Endothelial cell of umbilical vein (primary cell): ENCODE data around the gene SPP2. TPM values are rescaled to one million over a fixed set of nuclear protein-coding genes. Genes with fewer than 3 reads are reported as not detected.

ENCODE experiments used
- BruUV-seq: library from RNA; stranded (reverse); fragments of 400-500 nt; replicated peaks from 2 replicates; lab custom pipeline; 2021; lab: Mats Ljungman, UMichigan
- CTCF ChIA-PET: fragments of 300-600, 350-600 bp; sonication (Branson Sonifier 250); formaldehyde crosslinking; loops from one replicate; lab custom pipeline; 2021; ENCODE audit warnings: antibody characterized with exemption, inconsistent platforms; lab: Charles Lee
- POLR2A ChIA-PET: fragments of 300-600, 350-600 bp; sonication (Branson Sonifier 250); formaldehyde crosslinking; loops from one replicate; lab custom pipeline; 2021; ENCODE audit warnings: antibody characterized with exemption, inconsistent platforms; lab: Charles Lee
- DNase-seq: peaks from one replicate; pipeline ENCODE4 v3.0.0-alpha.2; 2011; ENCODE audit warnings: low read depth, low spot score
- FAIRE-seq: peaks from 2 replicates; lab custom pipeline; 2011; peaks lifted over from hg19 to GRCh38; lab: Jason Lieb, UNC
- H2AFZ ChIP-seq: 2 replicates; pipeline ENCODE4 v1.6.0; 2012; ENCODE audit warnings: low read depth, low read length, control low read depth, inconsistent platforms
- H3K27ac ChIP-seq: 2 replicates; pipeline ENCODE4 v1.5.1; 2011; ENCODE audit warnings: low read depth, mild to moderate bottlenecking, control low read depth, low read length, moderate library complexity; ENCODE audit not compliant: insufficient read depth
- H3K27me3 ChIP-seq, 2 experiments: 2 replicates each; pipeline versions ENCODE4 v1.6.0 to v1.6.1; 2011; ENCODE audit warnings: low read length in 2 of 2, mixed read lengths in 1 of 2; ENCODE audit not compliant: control insufficient read depth in 2 of 2, insufficient read depth in 2 of 2
- H3K36me3 ChIP-seq, 2 experiments: 2 replicates in 1 of 2; 3 replicates in 1 of 2; pipeline ENCODE4 v1.5.1; 2011; ENCODE audit warnings: low read length in 2 of 2, mild to moderate bottlenecking in 1 of 2, moderate library complexity in 1 of 2; ENCODE audit not compliant: control insufficient read depth in 2 of 2, insufficient read depth in 2 of 2; ENCODE audit errors: extremely low read depth in 1 of 2
- H3K4me1 ChIP-seq: 3 replicates; pipeline ENCODE4 v1.5.1; 2011; ENCODE audit warnings: mild to moderate bottlenecking, low read length; ENCODE audit not compliant: control insufficient read depth, insufficient read depth; ENCODE audit errors: extremely low read depth
- H3K4me2 ChIP-seq: 2 replicates; pipeline ENCODE4 v1.6.1; 2011; ENCODE audit warnings: low read length, control low read depth, mixed read lengths; ENCODE audit not compliant: insufficient read depth
- H3K4me3 ChIP-seq, 3 experiments: fragments of 200-600 bp in 1 of 3; sonication (generic), shearing (Covaris generic) in 1 of 3; replicated peaks in 1 of 3; 2 replicates each; pipeline ENCODE4 v1.5.1; 2011 to 2016; ENCODE audit warnings: control low read depth in 3 of 3, low read length in 3 of 3, mild to moderate bottlenecking in 2 of 3, inconsistent platforms in 1 of 3, low read depth in 1 of 3, moderate library complexity in 1 of 3; ENCODE audit not compliant: insufficient read depth in 1 of 3
- H3K79me2 ChIP-seq: 2 replicates; pipeline ENCODE4 v1.6.0; 2012; ENCODE audit warnings: low read length, inconsistent platforms; ENCODE audit not compliant: control insufficient read depth, insufficient read depth
- H3K9ac ChIP-seq: replicated peaks from 2 replicates; pipeline ENCODE3; 2011; ENCODE audit warnings: low read length, control low read depth; ENCODE audit not compliant: insufficient read depth; ENCODE audit errors: extremely low read depth
- H3K9me1 ChIP-seq: replicated peaks from 3 replicates; pipeline ENCODE4 v1.6.0; 2011; ENCODE audit warnings: mild to moderate bottlenecking, low read length; ENCODE audit not compliant: control insufficient read depth, insufficient read depth; ENCODE audit errors: extremely low read depth
- H3K9me3 ChIP-seq: replicated peaks from 2 replicates; pipeline ENCODE4 v1.5.1; 2012; ENCODE audit warnings: low read length, inconsistent platforms; ENCODE audit not compliant: control insufficient read depth, insufficient read depth
- H4K20me1 ChIP-seq: replicated peaks from 2 replicates; pipeline ENCODE3; 2011; ENCODE audit warnings: mild to moderate bottlenecking, low read length; ENCODE audit not compliant: control insufficient read depth, insufficient read depth; ENCODE audit errors: extremely low read depth
- CTCF ChIP-seq, 2 donors: IDR thresholded peaks; 1 replicate in 1 of 2; 2 replicates in 1 of 2; pipeline ENCODE4 v1.5.1; 2011; ENCODE audit warnings: low read length in 2 of 2, mild to moderate bottlenecking in 2 of 2, moderate library complexity in 2 of 2, control low read depth in 1 of 2, inconsistent platforms in 1 of 2, low read depth in 1 of 2; ENCODE audit not compliant: insufficient read depth in 1 of 2; ENCODE audit errors: extremely low read depth in 1 of 2
- EZH2 ChIP-seq: IDR thresholded peaks from 2 replicates; pipeline ENCODE4 v1.6.1; 2012; ENCODE audit warnings: borderline replicate concordance, low read depth, mild to moderate bottlenecking, moderate library complexity, low read length, inconsistent platforms; ENCODE audit not compliant: severe bottlenecking
- FOS ChIP-seq: IDR thresholded peaks from 2 replicates; pipeline ENCODE4 v1.6.1; 2011; ENCODE audit warnings: mild to moderate bottlenecking, low read length, moderate library complexity, borderline replicate concordance; ENCODE audit not compliant: insufficient read depth
- GATA2 ChIP-seq: IDR thresholded peaks from 2 replicates; pipeline ENCODE4 v1.7.0; 2011; ENCODE audit warnings: low read depth, mild to moderate bottlenecking, moderate library complexity, mixed read lengths, low read length; ENCODE audit not compliant: insufficient read length, insufficient read depth
- JUN ChIP-seq: IDR thresholded peaks from 2 replicates; pipeline ENCODE4 v1.6.1; 2011; ENCODE audit warnings: borderline replicate concordance, low read depth; ENCODE audit not compliant: insufficient read length, insufficient read depth
- MAX ChIP-seq: IDR thresholded peaks from 2 replicates; pipeline ENCODE4 v1.6.1; 2011; ENCODE audit not compliant: insufficient read depth, insufficient read length
- MYC ChIP-seq: IDR thresholded peaks from one replicate; pipeline ENCODE4 v1.6.1; 2011; ENCODE audit warnings: mild to moderate bottlenecking, low read depth, low read length
- POLR2A ChIP-seq: IDR thresholded peaks from 2 replicates; pipeline ENCODE4 v1.6.1; 2012; ENCODE audit warnings: low read depth, mild to moderate bottlenecking, control low read depth, low read length
- POLR2AphosphoS5 ChIP-seq: IDR thresholded peaks from 2 replicates; pipeline ENCODE4 v1.6.1; 2012; ENCODE audit warnings: low read depth, mild to moderate bottlenecking, control low read depth, low read length, moderate library complexity; ENCODE audit not compliant: insufficient read depth
- dilution Hi-C: fragments of 300-500 bp; cut with MboI; formaldehyde crosslinking; loops from one replicate; pipeline ENCODE4 v1.15.0; 2019; ENCODE audit warnings: low sequenced_read_pairs; ENCODE audit not compliant: extremely low pct_ligation_motif_present
- intact Hi-C: fragments of 100-400 bp; cut with micrococcal nuclease; formaldehyde crosslinking; loops from one replicate; pipeline ENCODE4 v1.10.0; 2022
- polyA plus RNA-seq, 4 experiments: library from polyadenylated mRNA; depleted of rRNA in 3 of 4; stranded (reverse) in 3 of 4; unstranded in 1 of 4; fragments of >200 nt; gene quantifications; 2 replicates each; pipeline versions ENCODE4 v1.2.1 to v1.2.3, GENCODE V29; 2011 to 2012; ENCODE audit warnings: missing spikeins in 1 of 4
- total RNA-seq: library from RNA; stranded (reverse); gene quantifications from 2 replicates; pipeline ENCODE4 v1.2.3, GENCODE V29; 2021

SPP2 gene
- total and polyA plus RNA-seq, 2 donors (not counting 3 experiments of a cell fraction or from before 2014, with no cell fraction given) = not detected

GRCh38 chr2:234071664-234072063 is 21.2 kb downstream of the SPP2 start:
- no TSS peak for BruUV-seq
- intact Hi-C loops = no loop called here
- CTCF ChIA-PET = interaction anchor here (1.5 kb wide), 1 partner anchor 40 kb away, joined by 4 read pairs; no protein-coding TSS in a partner anchor
- Histone ChIP-seq H3K9ac (no peak overlapping the region), H3K4me3 (no peak overlapping the region), H3K4me2 (no peak overlapping the region), H3K9me1 (no peaks in the 10 kb centered on the region), H3K79me2 (no peaks in the 10 kb centered on the region), H3K9me3 (no peaks in the 10 kb centered on the region), H3K27me3 (no peaks in the 10 kb centered on the region), H3K4me1 (no peaks in the 10 kb centered on the region), H3K27ac (no peak overlapping the region), H3K36me3 (no peaks in the 10 kb centered on the region), H2AFZ (no peak overlapping the region), H4K20me1 (no peaks in the 10 kb centered on the region)
- POLR2A ChIA-PET = no interaction called here
- TF ChIP-seq JUN (no peak), FOS (no peak), CTCF (IDR thresholded peaks at IDR 0.05; ENCODE audit: extremely low read depth in 1 of 2, insufficient read depth in 1 of 2, low read depth in 1 of 2, low read length in 2 of 2) (no peak), EZH2 (no peak), POLR2A (no peak), MYC (no peak), GATA2 (no peak), POLR2AphosphoS5 (no peak), MAX (no peak)
- FAIRE-seq = no peak
- DNase-seq = no peak
- dilution Hi-C loops = no loop called here
